HepG2 (cell line): Measurements from ENCODE around the gene CAST. TPM values are rescaled to one million over a fixed set of nuclear protein-coding genes. Genes with fewer than 3 reads are reported as not detected.

Experiments used
- ATAC-seq: fragments of 200-7000 bp; cut with Tn5 transposase; 3 replicates; pipeline ENCODE4 v1.9.1; 2020; ENCODE audit warnings: mild to moderate bottlenecking, moderate library complexity
- BruUV-seq: library from RNA; stranded (reverse); fragments of 400-500 nt; replicated peaks from 2 replicates; lab custom pipeline; 2021; lab: Mats Ljungman, UMichigan
- CTCF ChIA-PET: fragments of 300-600 bp; formaldehyde crosslinking; extraction: SDS; loops from one replicate; lab custom pipeline; 2021; ENCODE audit warnings: low total read pairs, inconsistent platforms, low intra/inter-chr PET ratio; lab: Yijun Ruan, JAX
- POLR2A ChIA-PET: fragments of 350-600 bp; sonication (Branson Sonifier 250); formaldehyde crosslinking; loops from one replicate; lab custom pipeline; 2020; ENCODE audit warnings: antibody characterized with exemption, inconsistent platforms; lab: Yijun Ruan, JAX
- DNase-seq: peaks from one replicate; pipeline ENCODE4 v3.0.0-alpha.2; 2015; ENCODE audit warnings: low spot score
- FAIRE-seq: peaks from 3 replicates; lab custom pipeline; 2011; peaks lifted over from hg19 to GRCh38; lab: Jason Lieb, UNC
- H2AFZ ChIP-seq: one replicate; pipeline ENCODE4 v1.6.1; 2011; ENCODE audit warnings: low read length, inconsistent platforms
- H3K27ac ChIP-seq: fragments of 300-600 bp; 3 replicates; pipeline ENCODE4 v1.8.0; 2011; ENCODE audit warnings: mixed run types, mild to moderate bottlenecking, mixed read lengths, low read length, inconsistent platforms; ENCODE audit not compliant: insufficient read depth; ENCODE audit errors: extremely low read length
- H3K27me3 ChIP-seq, 2 experiments: fragments of 200-600 bp in 1 of 2; 2 replicates in 1 of 2; 3 replicates in 1 of 2; pipeline versions ENCODE4 v1.6.0 to v1.8.0; 2011; ENCODE audit warnings: low read length in 2 of 2, mild to moderate bottlenecking in 2 of 2, moderate library complexity in 2 of 2, inconsistent platforms in 1 of 2; ENCODE audit not compliant: insufficient read depth in 2 of 2, control insufficient read depth in 1 of 2
- H3K36me3 ChIP-seq, 2 experiments: fragments of 200-600 bp in 1 of 2; replicated peaks in 1 of 2; 2 replicates in 1 of 2; 3 replicates in 1 of 2; pipeline versions ENCODE4 v1.5.1 to v1.8.0; 2011; ENCODE audit warnings: low read length in 2 of 2, inconsistent platforms in 1 of 2; ENCODE audit not compliant: insufficient read depth in 2 of 2, control insufficient read depth in 1 of 2
- H3K4me1 ChIP-seq: 2 replicates; pipeline ENCODE4 v1.5.1; 2012; ENCODE audit warnings: low read length, inconsistent platforms; ENCODE audit not compliant: insufficient read depth
- H3K4me2 ChIP-seq: 2 replicates; pipeline ENCODE4 v1.6.0; 2011; ENCODE audit warnings: low read depth, low read length, inconsistent platforms
- H3K4me3 ChIP-seq, 3 experiments: fragments of 200-600 bp in 1 of 3; sonication (generic), shearing (Covaris generic) in 1 of 3; replicated peaks in 1 of 3; 2 replicates each; pipeline ENCODE4 v1.5.1; 2011 to 2016; ENCODE audit warnings: low read length in 3 of 3, inconsistent platforms in 2 of 3, low read depth in 2 of 3, mild to moderate bottlenecking in 2 of 3, control low read depth in 1 of 3, mixed read lengths in 1 of 3; ENCODE audit not compliant: insufficient read depth in 1 of 3
- H3K79me2 ChIP-seq: one replicate; pipeline ENCODE4 v1.6.1; 2011; ENCODE audit warnings: low read length, inconsistent platforms; ENCODE audit not compliant: insufficient read depth
- H3K9ac ChIP-seq: 2 replicates; pipeline ENCODE4 v1.6.0; 2011; ENCODE audit warnings: mild to moderate bottlenecking, low read depth, low read length, inconsistent platforms; ENCODE audit not compliant: insufficient read depth
- H3K9me3 ChIP-seq: 2 replicates; pipeline ENCODE4 v1.5.1; 2012; ENCODE audit warnings: mild to moderate bottlenecking, low read length
- H4K20me1 ChIP-seq: 2 replicates; pipeline ENCODE4 v1.6.0; 2011; ENCODE audit warnings: inconsistent platforms, mild to moderate bottlenecking, low read length, moderate library complexity; ENCODE audit not compliant: insufficient read depth
- MXD4 ChIP-seq: IDR thresholded peaks from 2 replicates; pipeline ENCODE4 v1.6.1; 2016; ENCODE audit warnings: mild to moderate bottlenecking, missing biosample characterization, missing genetic modification reagents
- MYC ChIP-seq: sonication (generic); formaldehyde crosslinking; IDR thresholded peaks from 2 replicates; pipeline ENCODE4 v1.9.0; 2021; ENCODE audit warnings: missing genetic modification reagents, borderline replicate concordance
- RNF2 ChIP-seq: fragments of 450-650 bp; conservative IDR thresholded peaks from 2 replicates; pipeline ENCODE4 v1.6.1; 2016; ENCODE audit warnings: low read depth
- THAP7 ChIP-seq: sonication (generic); formaldehyde crosslinking; IDR thresholded peaks from 2 replicates; pipeline ENCODE4 v1.8.1; 2023; ENCODE audit warnings: mild to moderate bottlenecking, missing genetic modification reagents
- ZNF160 ChIP-seq: sonication (generic); formaldehyde crosslinking; IDR thresholded peaks from 2 replicates; pipeline ENCODE4 v1.8.0; 2022; ENCODE audit warnings: mild to moderate bottlenecking, inconsistent platforms, missing genetic modification reagents
- ZNF260 ChIP-seq: sonication (generic); formaldehyde crosslinking; IDR thresholded peaks from 2 replicates; pipeline ENCODE4 v1.4.0; 2020; ENCODE audit warnings: missing genetic modification reagents, low read depth, mild to moderate bottlenecking, borderline replicate concordance
- ZNF501 ChIP-seq: sonication (generic); formaldehyde crosslinking; IDR thresholded peaks from 2 replicates; pipeline ENCODE4 v1.5.1; 2020; ENCODE audit warnings: mild to moderate bottlenecking, moderate library complexity, missing genetic modification reagents
- ZNF839 ChIP-seq: sonication (generic); formaldehyde crosslinking; IDR thresholded peaks from 2 replicates; pipeline ENCODE4 v1.4.0; 2020; ENCODE audit warnings: missing genetic modification reagents, mild to moderate bottlenecking, borderline replicate concordance
- WGBS: methylation state at CpG from one replicate; pipeline ENCODE4 v1.1.6; 2017; ENCODE audit warnings: low lambda C conversion rate; 5-methylcytosine and 5-hydroxymethylcytosine counted together
- in situ Hi-C: cut with HindIII; loops from 2 replicates; pipeline ENCODE4 v1.10.0; 2017; ENCODE audit warnings: low pct_unique_long_range_greater_than_20kb; ENCODE audit not compliant: extremely low pct_ligation_motif_present
- intact Hi-C: fragments of 100-400 bp; cut with micrococcal nuclease; formaldehyde crosslinking; loops from one replicate; pipeline ENCODE4 v1.10.0; 2022; ENCODE audit not compliant: unreplicated experiment
- polyA plus RNA-seq, 8 experiments: library from polyadenylated mRNA; depleted of rRNA in 3 of 8; stranded (reverse) in 7 of 8; unstranded in 1 of 8; fragments of >200 nt; fragmentation: Illumina TruSeq in 4 of 8; extraction: Trizol in 4 of 8; gene quantifications; 2 replicates each; pipeline versions ENCODE4 v1.2.1 to v1.2.3, GENCODE V29; 2011 to 2016; ENCODE audit warnings: low read depth in 4 of 8, missing spikeins in 1 of 8, mixed read lengths in 1 of 8; ENCODE audit not compliant: insufficient read depth in 1 of 8
- total RNA-seq, 5 experiments: library from RNA; depleted of rRNA; stranded (reverse); fragments of >200 nt; fragmentation: Illumina TruSeq; extraction: Trizol; gene quantifications; 2 replicates each; pipeline ENCODE4 v1.2.3, GENCODE V29; 2016; ENCODE audit warnings: low read depth in 1 of 5
- TF ChIP-seq, protein P1 (sequence below): sonication (generic); formaldehyde crosslinking; IDR thresholded peaks from 2 replicates; pipeline ENCODE4 v1.4.0; 2020; ENCODE audit warnings: mild to moderate bottlenecking, missing genetic modification reagents
- TF ChIP-seq, protein P2 (sequence below): sonication (generic); formaldehyde crosslinking; conservative IDR thresholded peaks from 2 replicates; pipeline ENCODE4 v1.4.0; 2020; ENCODE audit warnings: mild to moderate bottlenecking, missing genetic modification reagents, moderate library complexity

The CAST gene
- total and polyA plus RNA-seq, 2 of the 13 experiments (the other 11 are each of a cell fraction or from before 2014, with no cell fraction given), result 42.1 to 67.6 TPM

DNA sequence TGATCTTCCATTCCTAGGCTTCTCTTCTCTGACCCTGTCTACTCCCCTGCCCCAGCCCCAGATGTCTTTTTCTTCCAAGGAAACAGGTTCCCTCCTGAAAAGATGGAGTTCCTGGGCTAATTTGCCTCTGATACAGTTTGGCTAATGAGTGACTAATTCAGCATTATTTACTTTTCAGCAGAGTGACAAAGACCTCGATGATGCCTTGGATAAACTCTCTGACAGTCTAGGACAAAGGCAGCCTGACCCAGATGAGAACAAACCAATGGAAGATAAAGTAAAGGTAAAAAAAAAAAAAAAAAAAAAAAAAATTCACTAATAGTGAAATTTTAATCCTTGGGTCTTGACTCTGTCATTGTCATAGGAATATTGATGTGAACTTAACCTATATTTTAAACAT is 102.9 kb downstream of the CAST start (continued):
- TF ChIP-seq RNF2, result no peak
- TF ChIP-seq, protein P1, sequence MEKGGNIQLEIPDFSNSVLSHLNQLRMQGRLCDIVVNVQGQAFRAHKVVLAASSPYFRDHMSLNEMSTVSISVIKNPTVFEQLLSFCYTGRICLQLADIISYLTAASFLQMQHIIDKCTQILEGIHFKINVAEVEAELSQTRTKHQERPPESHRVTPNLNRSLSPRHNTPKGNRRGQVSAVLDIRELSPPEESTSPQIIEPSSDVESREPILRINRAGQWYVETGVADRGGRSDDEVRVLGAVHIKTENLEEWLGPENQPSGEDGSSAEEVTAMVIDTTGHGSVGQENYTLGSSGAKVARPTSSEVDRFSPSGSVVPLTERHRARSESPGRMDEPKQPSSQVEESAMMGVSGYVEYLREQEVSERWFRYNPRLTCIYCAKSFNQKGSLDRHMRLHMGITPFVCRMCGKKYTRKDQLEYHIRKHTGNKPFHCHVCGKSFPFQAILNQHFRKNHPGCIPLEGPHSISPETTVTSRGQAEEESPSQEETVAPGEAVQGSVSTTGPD (CRISPR knock-in tag), result no peak
- no peak for TF ChIP-seq ZNF501 (CRISPR knock-in tag)

- no peaks in the 10 kb centered on the region for H3K9me3 ChIP-seq
- TF ChIP-seq ZNF260 (CRISPR knock-in tag) (no peak), ZNF160 (no peak), MYC (CRISPR knock-in tag) (no peak), ZNF839 (no peak), MXD4 (no peak), THAP7 (no peak)
- TF ChIP-seq, protein P2, sequence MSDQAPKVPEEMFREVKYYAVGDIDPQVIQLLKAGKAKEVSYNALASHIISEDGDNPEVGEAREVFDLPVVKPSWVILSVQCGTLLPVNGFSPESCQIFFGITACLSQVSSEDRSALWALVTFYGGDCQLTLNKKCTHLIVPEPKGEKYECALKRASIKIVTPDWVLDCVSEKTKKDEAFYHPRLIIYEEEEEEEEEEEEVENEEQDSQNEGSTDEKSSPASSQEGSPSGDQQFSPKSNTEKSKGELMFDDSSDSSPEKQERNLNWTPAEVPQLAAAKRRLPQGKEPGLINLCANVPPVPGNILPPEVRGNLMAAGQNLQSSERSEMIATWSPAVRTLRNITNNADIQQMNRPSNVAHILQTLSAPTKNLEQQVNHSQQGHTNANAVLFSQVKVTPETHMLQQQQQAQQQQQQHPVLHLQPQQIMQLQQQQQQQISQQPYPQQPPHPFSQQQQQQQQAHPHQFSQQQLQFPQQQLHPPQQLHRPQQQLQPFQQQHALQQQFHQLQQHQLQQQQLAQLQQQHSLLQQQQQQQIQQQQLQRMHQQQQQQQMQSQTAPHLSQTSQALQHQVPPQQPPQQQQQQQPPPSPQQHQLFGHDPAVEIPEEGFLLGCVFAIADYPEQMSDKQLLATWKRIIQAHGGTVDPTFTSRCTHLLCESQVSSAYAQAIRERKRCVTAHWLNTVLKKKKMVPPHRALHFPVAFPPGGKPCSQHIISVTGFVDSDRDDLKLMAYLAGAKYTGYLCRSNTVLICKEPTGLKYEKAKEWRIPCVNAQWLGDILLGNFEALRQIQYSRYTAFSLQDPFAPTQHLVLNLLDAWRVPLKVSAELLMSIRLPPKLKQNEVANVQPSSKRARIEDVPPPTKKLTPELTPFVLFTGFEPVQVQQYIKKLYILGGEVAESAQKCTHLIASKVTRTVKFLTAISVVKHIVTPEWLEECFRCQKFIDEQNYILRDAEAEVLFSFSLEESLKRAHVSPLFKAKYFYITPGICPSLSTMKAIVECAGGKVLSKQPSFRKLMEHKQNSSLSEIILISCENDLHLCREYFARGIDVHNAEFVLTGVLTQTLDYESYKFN (CRISPR knock-in tag), result no peak
- 92% methylated on average over 4 of the region's 4 CpGs for WGBS
- BruUV-seq, result no TSS peak
- H3K79me2 ChIP-seq, result no peaks in the 10 kb centered on the region
- no peak for FAIRE-seq
- no peaks in the 10 kb centered on the region for H3K27me3 ChIP-seq
- no peak for ATAC-seq
- POLR2A ChIA-PET, result interaction anchor here (1.2 kb wide), 1 partner anchor 39 kb away, joined by 4 read pairs; the partner anchor contains the start of gene ERAP1
- H3K36me3 ChIP-seq, result peaks cover 11 to 57% of the 10 kb centered on the region in 2 experiments
- H3K9ac ChIP-seq, result no peak overlapping the region
- no peak overlapping the region for H3K27ac ChIP-seq
- CTCF ChIA-PET, result no interaction called here
- H2AFZ ChIP-seq, result no peak overlapping the region
- H3K4me1 ChIP-seq, result 0 out of 2 replicates have a peak, but pooled peaks cover 6% of the 10 kb centered on the region
- in situ Hi-C loops (no loop called here), intact Hi-C loops (loop anchor here (1.0 kb wide), 1 partner anchor 14 kb away; no protein-coding TSS in a partner anchor)
- DNase-seq, result no peak
- H3K4me2 ChIP-seq, result no peak overlapping the region
- H3K4me3 ChIP-seq, result no peak overlapping the region
- H4K20me1 ChIP-seq, result no peaks in the 10 kb centered on the region
Observed at GRCh38 chr5:96768708-96769251, 106.6 kb downstream of the CAST start.
